CD4-positive, alpha-beta T cell treated with Interleukin-10 for 1 hour (primary cell): ENCODE results near the gene BRD4.

Source experiments
- DNase-seq: peaks from one replicate; pipeline ENCODE4 v3.0.0-alpha.2; 2020

Gene BRD4

GRCh38 chr19:15307169-15307568 is 25.2 kb downstream of the BRD4 start:
- no peak for DNase-seq

GRCh38 chr19:15305582-15306334 is 26.6 kb downstream of the BRD4 start:
- DNase-seq, result no peak

GRCh38 chr19:15304140-15304705 is 28.1 kb downstream of the BRD4 start:
- no peak for DNase-seq

- DNase-seq, result no peak
These were observed 29.1 kb downstream of the BRD4 start for GRCh38 chr19:15303105-15303780.

- no peak for DNase-seq
These were observed 31.7 kb downstream of the BRD4 start for GRCh38 chr19:15300533-15301197.

- DNase-seq, result no peak
These were observed 32.5 kb downstream of the BRD4 start for GRCh38 chr19:15299568-15300409.

- DNase-seq, result no peak
These were observed 33.3 kb downstream of the BRD4 start for GRCh38 chr19:15298847-15299567.

GRCh38 chr19:15297416-15298224 is 34.7 kb downstream of the BRD4 start:
- no peak for DNase-seq

GRCh38 chr19:15296841-15297415 is 35.4 kb downstream of the BRD4 start:
- peak; percentile 27 for DNase-seq

- DNase-seq, result no peak
These were observed 36.0 kb downstream of the BRD4 start for GRCh38 chr19:15296353-15296752.

GRCh38 chr19:15294561-15294990 is 37.8 kb downstream of the BRD4 start:
- no peak for DNase-seq

GRCh38 chr19:15293781-15294491 is 38.4 kb downstream of the BRD4 start:
- no peak for DNase-seq

- DNase-seq, result no peak
These were observed 39.3 kb downstream of the BRD4 start for GRCh38 chr19:15292847-15293582.

GRCh38 chr19:15292140-15292539 is 40.2 kb downstream of the BRD4 start:
- DNase-seq, result no peak

GRCh38 chr19:15291548-15292021 is 40.8 kb downstream of the BRD4 start:
- DNase-seq, result no peak

- DNase-seq, result no peak
These were observed 41.2 kb downstream of the BRD4 start for GRCh38 chr19:15291089-15291488.

GRCh38 chr19:15290166-15290565 is 42.2 kb downstream of the BRD4 start:
- no peak for DNase-seq

- no peak for DNase-seq
These were observed 42.7 kb downstream of the BRD4 start for GRCh38 chr19:15289673-15290072.
